ENCODE measurements around the gene ADGRL1.

Gene ADGRL1

DNA sequence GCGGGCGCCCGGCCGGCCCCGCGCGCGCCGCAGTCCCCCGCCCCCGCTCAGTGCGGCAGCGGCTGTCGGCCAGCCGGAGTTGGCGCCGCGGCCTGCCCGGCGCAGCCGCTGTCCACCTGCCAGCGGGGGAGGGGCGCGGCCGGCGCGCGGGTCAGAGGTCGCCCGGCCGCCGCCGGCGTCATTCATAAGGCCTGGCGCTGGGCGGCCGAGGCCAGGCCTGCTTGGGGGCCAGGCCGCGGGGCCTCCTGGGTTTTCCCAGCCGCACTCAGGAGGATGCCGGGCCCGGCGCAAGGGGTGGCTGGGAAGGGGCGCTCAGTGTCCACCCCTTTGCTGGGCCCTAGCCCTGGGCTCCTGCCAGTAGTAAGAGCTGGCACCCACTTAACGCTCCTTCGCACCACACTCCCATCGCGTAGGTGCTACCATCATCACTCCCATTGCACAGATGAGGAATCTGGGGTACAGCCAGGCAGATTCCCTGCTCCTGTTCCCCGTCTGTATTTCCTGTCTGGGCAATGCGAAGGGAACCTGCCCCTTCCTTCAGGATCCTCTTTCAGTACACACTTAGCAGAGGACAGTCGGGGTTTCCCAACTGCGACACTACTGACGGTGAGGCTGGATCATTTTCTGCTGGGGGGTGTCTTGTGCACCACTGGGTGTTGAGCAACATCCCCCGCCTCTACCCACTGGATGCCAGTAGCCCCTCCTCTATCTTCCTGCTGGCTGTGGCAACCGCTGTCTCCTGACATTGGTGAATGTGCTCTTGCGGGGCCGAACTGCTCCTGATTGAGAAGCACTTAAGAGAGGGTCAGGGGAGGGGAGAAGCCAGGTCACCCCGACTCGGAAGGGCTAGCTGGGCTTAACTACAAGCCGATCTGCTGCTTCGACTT, 87.6 kb downstream of the ADGRL1 start:
- intact Hi-C loops (cut with DNase I) = loop anchor here (1.0 to 5.0 kb wide), 2 partner anchors 18 to 36 kb away; partner anchors contain the start of gene ASF1B
- peak; percentile 50 to 95 (median 67) for DNase-seq

DNA sequence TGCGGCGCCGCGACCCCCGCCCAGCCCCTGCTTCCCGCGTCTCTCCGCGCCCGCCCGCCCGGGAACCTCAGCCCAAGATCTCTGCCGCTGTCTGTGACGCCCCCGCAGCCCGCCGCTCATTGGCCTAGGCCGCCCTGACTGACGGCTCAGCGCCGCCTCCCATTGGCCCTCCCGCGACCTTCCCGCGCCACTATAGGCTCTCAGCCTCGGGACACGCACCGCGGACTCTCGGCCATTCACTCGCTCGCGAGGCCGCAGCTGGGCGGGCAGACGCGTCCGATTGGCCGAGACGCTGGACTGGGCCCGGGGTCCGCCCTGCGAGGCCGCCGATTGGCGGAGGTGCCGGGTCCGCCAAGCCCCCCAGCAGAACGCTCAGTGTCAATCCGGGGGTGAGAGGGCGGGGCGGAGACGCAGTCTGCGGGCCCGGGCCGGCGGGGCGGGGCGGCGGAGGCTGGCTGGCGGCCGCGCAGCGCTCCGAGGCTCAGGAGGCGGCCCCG, 88.3 kb downstream of the ADGRL1 start, which contains the start of gene PRKACA:
PRKACA (minus strand) TSS at position 95 of the 497 bp plus-strand sequence. CDS start 215 bp downstream, outside the sequence.
- intact Hi-C loops (cut with DNase I) = loop anchor here (1.0 to 5.0 kb wide), 3 partner anchors 19 to 35 kb away; partner anchors contain the start of gene ASF1B
- peak; percentile 98 to 100 (median 99) for DNase-seq

- intact Hi-C loops (cut with DNase I) = loop anchor here (2.0 to 5.0 kb wide), 2 partner anchors 24 to 35 kb away; no protein-coding TSS in a partner anchor
- peak in 3 of 10 donors; percentile 47 to 90 (median 78) for DNase-seq
These were observed 88.9 kb downstream of the ADGRL1 start for GRCh38 chr19:14116918-14117578.

DNA sequence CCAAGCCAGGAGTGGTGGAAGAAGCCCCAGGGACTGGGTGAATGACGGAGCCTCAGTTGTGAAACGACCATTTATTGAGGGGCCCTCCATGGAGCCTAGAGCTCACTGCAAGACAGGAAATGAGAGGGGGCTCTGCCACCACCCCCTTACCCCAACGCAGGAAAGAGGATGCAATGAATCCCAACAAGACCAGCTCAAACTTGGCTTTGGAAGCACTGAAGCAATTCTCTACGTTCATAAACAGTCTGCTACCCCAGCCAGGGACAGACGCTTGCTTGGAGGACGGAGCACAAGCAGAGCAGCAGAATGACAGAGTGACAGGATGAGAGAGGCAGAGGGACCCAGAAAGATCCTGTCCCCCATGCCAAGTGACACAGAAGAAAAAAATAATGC, 89.4 kb downstream of the ADGRL1 start:
- intact Hi-C loops (cut with DNase I) = loop anchor here (2.0 to 5.0 kb wide), 2 partner anchors 24 to 34 kb away; no protein-coding TSS in a partner anchor
- peak in 1 of 10 donors; percentile 66 for DNase-seq

DNA sequence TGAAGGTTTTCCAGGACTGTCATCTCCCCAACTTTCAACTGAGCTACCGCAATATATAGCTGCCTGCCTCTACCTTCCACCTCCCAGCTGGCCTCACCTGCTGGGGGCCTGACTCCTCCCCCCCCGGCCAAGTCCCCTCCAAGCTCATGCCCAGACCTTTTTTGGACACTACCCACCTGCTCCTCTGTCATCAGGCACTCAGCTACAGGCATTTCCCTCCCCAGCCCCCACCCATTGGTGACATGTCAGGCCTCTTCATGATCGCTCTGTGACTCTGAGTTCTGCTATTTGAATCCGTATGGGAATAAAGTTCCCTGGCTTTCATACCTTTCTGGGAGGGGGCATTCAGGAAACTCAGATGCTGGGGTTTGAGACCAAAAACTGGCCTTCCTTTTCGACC, 90.2 kb downstream of the ADGRL1 start:
- intact Hi-C loops (cut with DNase I) = loop anchor here (2.0 to 5.0 kb wide), 2 partner anchors 23 to 33 kb away; no protein-coding TSS in a partner anchor
- DNase-seq = no peak

- intact Hi-C loops (cut with DNase I) = loop anchor here (5.0 kb wide), 1 partner anchor 33 kb away; no protein-coding TSS in a partner anchor
- DNase-seq = peak in 1 of 10 donors; percentile 37
These were observed 91.1 kb downstream of the ADGRL1 start for GRCh38 chr19:14114854-14115253.

- DNase-seq = no peak
- intact Hi-C loops (cut with DNase I) = no loop called here
These were observed 91.5 kb downstream of the ADGRL1 start for GRCh38 chr19:14114439-14114838.

GRCh38 chr19:14113762-14114414, 92.1 kb downstream of the ADGRL1 start:
- peak in 1 of 10 donors; percentile 14 for DNase-seq
- intact Hi-C loops (cut with DNase I) = no loop called here

- no peak for DNase-seq
These were observed 93.1 kb downstream of the ADGRL1 start for GRCh38 chr19:14112809-14113385.

DNA sequence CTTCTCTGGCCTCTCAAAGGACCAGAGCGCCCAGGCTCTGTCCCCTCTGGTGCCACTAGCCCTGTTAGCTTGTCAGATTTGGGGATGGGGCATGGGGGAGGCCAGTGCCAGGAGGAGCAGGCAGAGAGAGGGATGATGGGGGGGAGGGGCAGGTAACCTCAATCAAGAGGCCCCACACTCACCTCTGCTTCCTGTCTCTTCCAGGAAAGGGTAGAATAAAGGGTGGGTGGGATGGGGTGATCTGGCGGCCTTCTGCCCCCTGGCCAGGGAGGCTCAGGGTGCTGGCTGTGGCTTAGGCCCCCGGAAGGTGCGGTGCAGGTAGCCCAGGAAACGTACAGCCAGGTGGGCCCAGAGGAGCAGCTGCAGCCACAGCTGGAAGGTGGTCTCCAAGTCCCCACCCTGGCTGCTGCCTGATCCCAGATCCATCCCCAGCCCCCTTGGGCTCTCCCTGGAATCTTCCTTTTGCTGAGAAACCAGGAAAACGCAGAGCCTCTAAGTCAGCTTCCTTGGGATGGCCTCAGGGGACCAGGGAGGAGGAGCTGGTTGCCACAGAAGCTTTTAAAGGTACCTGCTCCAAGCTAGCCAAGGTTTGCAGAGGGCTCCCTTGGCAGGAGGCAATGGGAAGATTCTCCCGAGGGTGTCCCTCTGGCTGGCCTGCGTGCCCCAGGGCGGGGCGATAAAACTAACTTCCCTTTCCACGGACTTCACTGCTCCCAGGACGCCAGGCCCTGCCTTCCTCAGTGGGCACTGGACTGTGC, 93.7 kb downstream of the ADGRL1 start:
- no peak for DNase-seq
- intact Hi-C loops (cut with DNase I) = no loop called here

More at GRCh38 chr19:14112809-14113385, 93.1 kb downstream of the ADGRL1 start:
- intact Hi-C loops (cut with DNase I) = no loop called here

DNA sequence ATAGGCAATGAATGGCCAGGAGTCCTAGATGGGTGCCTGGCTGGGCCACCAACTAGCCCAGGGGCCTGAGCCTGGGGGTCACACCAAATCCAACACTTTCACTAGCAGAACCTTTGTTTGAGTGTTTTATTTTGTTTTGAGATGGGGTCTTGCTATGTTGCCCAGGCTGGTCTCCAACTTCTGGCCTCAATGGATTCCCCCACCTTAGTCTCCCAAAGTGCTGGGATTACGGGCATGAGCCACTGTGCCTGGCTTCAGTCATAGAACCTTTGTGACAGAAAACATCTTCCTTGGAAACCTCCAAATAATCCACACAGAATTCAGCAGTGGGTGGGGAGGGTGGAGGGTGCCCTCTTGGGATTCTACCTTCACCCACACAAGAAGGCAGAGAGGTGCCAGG, 94.5 kb downstream of the ADGRL1 start:
- DNase-seq = no peak
- intact Hi-C loops (cut with DNase I) = no loop called here

GRCh38 chr19:14110650-14111049, 95.3 kb downstream of the ADGRL1 start:
- intact Hi-C loops (cut with DNase I) = no loop called here
- DNase-seq = no peak

- DNase-seq = no peak
- intact Hi-C loops (cut with DNase I) = no loop called here
These were observed 98.1 kb downstream of the ADGRL1 start for GRCh38 chr19:14107581-14108461.

DNA sequence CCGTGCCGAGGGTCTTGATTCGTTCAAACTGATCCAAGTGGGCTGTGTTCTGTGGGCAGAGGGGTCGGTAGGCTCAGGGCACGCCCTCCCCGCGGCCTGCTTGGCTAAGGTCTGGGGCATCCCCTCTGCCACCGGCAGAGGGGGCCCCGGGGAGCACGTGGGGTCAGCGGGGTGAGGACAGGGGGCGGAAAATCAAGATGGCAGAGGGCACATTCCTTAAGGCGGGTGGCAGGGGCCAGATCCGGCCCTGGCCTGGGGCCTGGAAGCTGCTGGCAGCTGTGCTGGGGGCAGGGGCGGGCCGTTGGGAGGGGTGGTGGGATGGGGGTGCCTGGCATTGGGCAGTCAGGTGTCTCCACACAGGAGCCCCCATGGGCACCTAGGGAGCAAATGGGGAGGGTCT, 99.1 kb downstream of the ADGRL1 start:
- intact Hi-C loops (cut with DNase I) = no loop called here
- no peak for DNase-seq

- no peak for DNase-seq
- intact Hi-C loops (cut with DNase I) = no loop called here
These were observed 100.3 kb downstream of the ADGRL1 start for GRCh38 chr19:14105680-14106079.

GRCh38 chr19:14103310-14103709, 102.7 kb downstream of the ADGRL1 start:
- DNase-seq = no peak
- intact Hi-C loops (cut with DNase I) = no loop called here

GRCh38 chr19:14102756-14103155, 103.2 kb downstream of the ADGRL1 start:
- DNase-seq = no peak

DNA sequence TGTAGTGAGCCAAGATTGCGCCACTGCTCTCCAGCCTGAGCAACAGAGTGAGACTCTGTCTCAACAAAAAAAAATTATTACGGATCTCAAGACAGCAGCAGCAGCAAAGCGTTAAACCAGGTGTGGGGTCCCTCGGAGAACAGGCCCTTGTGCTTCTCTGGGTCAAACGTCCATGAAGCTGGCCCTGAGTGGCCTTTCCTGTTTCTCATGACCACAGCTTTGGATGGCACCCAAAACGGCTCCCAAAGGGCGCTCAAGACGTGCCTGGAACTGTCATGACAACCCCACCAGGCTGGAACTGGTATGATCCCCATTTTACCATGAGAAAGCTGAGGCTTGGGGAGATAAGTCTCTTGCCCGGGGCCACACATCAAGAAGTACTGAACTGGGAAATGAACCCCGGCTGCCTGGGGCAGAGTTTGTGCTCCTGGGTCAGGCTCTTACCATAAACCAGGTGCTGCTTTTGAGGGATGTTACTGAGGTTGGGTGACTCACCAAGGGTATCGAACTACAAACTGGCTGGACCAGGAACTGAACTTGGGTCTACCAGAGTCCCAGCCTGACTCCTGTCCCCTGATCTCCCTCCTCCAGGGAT, 103.8 kb downstream of the ADGRL1 start:
- intact Hi-C loops (cut with DNase I) = no loop called here

More at GRCh38 chr19:14102756-14103155, 103.2 kb downstream of the ADGRL1 start:
- intact Hi-C loops (cut with DNase I) = no loop called here

More for the DNA sequence above, 103.8 kb downstream of the ADGRL1 start:
- DNase-seq = no peak

All from posterior cingulate gyrus (tissue), 11 donors.